Activated CD4-positive, alpha-beta T cell treated with anti-CD3 and anti-CD28 coated beads for 4 hours (primary cell): Measurements from ENCODE around the gene SNX11.

Experiments
- DNase-seq, 2 donors: peaks; one replicate each; pipeline ENCODE4 v3.0.0-alpha.2; 2020

SNX11 gene

GRCh38 chr17:48134912-48135480, 27.4 kb downstream of the SNX11 start:
- no peak for DNase-seq

DNA sequence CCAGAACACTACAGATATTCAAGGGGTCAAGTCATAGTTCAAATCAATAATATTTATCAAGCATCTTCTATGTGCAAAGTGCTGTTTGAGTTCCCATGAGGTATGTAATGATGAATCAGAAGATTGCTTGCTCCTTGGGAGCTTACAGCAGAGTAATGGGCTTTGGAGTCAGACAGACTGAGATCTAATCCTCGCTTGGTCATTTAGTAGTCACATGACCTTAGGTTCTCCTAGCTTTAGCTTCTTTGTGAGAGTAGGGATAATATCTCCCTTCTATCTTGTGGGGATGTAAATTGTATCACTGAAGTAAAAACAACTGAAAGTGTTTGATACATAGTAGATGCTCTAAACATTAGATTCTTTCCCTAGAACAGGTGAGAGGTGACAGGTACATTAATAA, 30.1 kb downstream of the SNX11 start:
- no peak for DNase-seq

- no peak for DNase-seq
Measured at GRCh38 chr17:48139944-48140343, 32.4 kb downstream of the SNX11 start.

DNA sequence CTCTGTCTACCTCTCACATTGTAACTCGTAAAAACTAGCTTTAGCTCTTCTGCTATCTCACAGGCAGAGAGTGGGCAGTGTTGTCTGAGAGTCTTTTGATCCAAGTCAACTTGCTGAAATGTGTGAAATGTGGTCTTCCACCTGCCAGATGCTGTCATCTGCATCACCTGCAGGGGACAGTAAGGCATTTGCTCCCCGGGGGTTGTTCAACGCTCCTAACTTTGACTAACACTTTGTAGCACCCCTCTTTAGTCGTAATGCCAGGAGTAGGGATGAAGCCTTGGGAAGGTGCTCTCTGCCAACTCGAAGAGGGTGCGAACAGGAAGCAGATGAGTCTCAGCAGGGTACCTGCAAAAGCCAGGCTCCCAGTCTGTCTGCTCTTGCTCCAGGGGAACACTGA, 36.1 kb downstream of the SNX11 start:
- DNase-seq = no peak

- no peak for DNase-seq
Measured at GRCh38 chr17:48144231-48144630, 36.7 kb downstream of the SNX11 start.

DNA sequence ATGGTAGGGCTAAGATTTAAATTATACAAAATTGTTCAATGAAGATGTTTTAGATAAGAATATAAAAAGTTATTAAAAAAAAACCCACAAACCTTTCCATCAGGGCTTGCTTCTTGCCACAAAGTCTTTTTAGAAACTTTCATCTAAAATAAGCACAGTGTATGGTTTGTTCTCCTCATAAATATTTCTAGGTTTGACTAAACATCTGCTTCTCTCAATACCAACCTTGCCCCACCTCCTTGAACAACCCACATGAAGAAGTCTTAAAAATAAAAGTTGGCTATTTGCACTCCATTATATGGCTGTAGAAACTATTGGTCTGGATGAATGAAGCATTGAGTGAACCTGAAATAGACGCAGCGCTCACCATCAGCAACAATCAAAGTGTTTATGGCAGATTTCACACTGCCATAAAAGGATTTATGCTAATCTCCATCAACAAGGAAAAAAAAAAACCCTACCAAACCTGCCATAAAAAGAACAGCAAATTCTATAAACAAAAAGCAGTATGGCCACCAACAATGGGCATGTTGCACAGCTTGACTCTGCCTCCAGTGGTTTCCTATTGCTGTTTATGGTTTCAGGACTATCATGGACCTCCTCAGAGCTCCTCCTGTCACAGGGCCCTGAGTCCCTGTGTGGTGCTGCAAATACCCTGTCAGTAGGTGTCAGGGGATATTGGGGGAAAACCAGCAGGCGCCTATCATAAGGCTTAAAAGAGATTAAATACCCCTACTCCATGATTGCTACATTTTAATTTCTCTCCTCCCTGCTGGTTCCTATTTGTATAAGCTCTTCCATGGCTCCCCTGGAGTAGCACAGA, 37.6 kb downstream of the SNX11 start:
- DNase-seq = no peak

GRCh38 chr17:48148029-48148770, 40.6 kb downstream of the SNX11 start:
- no peak for DNase-seq

DNA sequence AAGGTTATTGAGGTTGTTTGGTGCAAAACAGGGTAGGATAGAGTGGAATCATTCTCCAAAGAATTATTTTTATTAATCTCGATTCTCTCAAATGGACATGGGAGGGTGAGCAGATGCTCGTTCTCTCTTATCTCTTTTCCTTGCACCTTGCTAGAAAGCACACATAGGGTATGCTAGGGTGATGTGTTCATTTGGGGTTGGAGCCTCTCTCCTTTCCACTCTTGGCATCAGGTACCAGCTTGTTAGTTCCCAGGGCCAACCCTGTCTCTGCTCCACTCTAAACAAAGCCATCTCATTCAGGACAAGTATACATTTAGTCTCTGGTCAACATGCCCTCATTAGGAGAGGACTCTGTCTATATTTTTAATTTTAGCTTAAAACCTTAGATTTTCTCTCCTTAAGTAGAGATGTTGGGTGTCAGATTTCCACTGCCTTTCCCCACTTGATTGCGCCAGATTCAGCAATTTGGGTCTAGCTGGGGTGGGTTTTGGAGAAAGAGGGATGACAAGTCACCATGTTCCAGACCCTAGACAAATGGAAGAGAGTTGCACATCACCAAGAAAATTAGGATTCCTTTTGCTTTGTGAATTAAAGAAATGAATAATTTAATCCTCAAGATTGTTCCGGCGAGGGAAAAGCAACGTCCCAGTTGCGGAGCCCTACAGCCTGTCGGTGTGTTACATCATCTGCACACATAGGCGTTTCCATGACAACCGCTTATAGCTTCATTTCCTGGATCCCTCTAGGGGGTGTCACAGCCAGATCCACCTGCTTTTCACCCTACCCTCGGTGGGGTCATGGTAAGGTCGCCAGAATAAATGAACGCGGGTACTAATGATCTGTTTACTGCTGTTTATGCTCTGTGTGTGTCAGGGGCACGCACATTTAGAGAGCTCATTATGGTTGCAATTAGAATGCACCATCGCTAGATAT, 41.6 kb downstream of the SNX11 start:
- DNase-seq = no peak

- DNase-seq = no peak
Measured at GRCh38 chr17:48149787-48150463, 42.4 kb downstream of the SNX11 start.

- no peak for DNase-seq
Measured at GRCh38 chr17:48150597-48151001, 43.0 kb downstream of the SNX11 start.

DNA sequence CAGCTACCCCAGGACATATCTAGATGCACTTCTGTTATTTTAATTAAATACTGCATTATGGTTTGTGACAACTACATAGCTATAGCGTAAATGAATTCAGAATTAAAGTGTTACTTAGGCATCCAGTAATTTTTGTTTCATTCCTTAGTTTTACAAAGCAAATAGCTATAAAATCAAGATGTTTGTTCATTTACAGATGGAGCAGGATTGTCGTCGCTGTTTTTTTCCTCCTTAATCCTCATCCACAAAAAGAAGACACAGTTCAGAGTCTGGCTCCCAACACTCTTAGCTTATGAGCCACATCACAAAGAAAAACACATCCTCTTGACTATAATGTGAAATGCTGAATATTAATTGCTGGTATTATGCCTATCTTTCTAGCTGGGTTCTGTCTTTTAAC, 43.7 kb downstream of the SNX11 start:
- DNase-seq = no peak

DNA sequence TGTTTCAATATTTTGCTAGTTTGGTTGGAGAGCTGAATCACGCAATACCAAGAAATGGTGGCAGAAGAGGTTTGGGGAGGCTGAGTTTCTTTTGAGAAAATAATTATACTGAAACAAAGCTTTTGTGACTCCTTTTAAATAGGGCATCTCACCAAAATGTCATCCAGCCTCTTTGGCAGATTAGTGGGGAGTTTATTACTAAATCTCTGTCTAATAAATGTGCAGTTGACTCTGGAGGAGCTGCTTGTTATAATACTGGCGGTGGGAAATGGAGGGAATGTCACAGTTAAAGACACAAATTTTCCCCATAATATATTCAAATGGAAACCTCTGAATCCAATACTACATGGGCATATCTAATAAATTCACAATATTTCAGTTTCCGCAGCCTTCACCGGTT, 44.7 kb downstream of the SNX11 start:
- DNase-seq = no peak

DNA sequence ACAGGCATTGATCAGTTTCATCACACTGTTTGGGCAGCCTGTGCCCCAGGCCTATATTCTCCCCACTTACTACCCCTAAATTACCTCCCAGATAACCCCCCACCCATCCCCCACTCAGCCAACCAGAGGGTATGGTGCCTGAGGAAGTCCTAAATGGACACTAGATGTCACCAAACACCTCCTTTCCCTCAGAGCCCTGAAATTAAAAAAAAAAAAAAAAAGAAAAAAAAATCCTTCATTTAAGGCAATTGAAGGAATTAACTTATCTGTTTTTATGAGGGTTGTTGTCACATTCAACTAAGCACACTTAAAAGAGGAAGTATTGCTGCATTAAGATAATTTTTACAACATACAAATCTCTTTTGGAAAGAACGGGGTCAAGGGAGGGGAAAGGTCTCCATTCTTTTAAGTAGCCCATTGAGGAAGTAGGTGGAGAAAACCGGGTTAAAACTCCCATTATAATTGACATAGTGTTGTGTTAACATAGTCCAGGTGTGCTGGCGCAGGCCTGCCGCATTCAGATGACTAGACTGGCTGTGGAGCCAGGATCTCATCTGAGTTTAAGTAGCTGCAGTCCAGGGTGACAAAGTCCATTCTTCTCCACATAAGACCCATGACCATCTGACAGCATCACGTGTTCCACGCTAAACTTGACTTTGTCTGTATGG, 46.3 kb downstream of the SNX11 start:
- DNase-seq = no peak

DNA sequence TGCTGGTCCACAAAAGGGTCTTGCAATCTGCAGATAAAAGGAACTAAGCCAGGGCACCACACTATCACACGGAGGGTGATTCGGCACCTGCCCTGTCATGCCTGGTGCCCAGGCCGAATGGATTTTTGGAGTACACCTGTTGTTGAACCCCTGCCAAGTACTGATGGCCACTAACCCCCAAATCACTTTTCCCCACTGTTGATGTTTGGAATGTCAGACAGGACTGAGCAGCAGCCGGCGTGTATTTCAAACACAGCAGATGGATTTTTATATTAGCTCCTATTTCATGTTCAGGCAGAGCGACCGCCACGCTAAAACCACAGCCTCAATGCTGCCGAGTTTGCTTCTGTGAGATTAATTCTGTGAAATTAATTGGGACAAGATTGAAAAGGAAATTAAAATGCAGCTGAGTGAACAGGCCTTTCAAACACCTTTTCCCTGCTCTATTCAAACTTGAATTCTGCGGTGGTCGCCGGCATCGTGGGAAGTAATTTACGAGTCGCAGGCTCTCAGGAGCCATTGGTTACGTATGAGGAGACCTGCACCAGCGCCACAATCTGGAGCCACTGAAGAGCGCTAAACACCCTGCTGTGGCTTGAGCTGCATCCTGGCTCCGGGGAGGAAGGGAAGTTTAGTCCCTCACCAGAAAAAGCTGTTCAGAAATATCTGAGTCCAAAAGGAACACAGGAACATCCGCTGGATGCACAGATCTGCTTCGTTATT, 48.5 kb downstream of the SNX11 start:
- DNase-seq = no peak

GRCh38 chr17:48159232-48159631, 51.7 kb downstream of the SNX11 start:
- no peak for DNase-seq

DNA sequence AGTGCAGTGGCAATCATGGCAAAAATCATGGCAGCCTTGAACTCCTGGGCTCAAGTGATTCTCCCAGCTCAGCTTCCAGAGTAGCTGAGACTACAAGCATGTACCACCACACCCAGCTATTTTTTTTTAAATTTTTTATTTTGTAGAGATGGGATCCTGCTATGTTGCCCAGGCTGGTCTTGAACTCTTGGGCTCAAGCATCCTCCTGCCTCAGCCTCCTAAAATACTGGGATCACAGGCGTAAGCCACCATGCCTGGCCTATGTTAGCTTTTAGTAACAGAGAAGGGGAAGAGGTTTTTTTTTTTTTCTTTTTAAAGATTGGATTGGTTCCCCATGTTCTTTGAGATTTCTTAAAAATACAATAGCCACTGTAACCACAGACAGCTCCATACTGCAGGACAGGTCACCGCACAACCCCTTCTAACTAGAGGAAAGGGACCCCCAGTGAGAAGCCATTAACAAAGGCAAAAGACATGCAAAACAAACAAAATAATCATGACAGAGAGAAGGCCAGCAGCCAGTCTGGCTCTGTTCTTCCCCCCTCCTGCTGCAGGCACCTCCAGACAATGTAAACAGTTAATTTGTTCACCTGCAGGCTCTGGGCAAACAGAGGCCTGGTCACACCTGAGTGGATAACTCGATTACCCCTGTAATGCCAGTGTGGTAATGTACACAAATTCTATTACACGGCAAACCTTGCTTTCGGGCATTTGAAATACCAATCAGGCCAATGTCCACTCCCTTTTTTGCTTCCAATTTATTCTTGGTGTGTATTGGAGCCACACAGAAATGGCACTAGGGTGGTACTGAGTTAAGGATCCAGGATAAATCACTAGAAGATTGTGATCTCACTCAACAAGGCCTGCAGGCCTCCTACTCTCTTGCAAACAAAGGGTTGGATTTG, 52.9 kb downstream of the SNX11 start:
- DNase-seq = no peak

GRCh38 chr17:48161127-48161905, 53.8 kb downstream of the SNX11 start:
- no peak for DNase-seq

- no peak for DNase-seq
Measured at GRCh38 chr17:48162306-48162934, 54.9 kb downstream of the SNX11 start.
